H1 (cell line): ENCODE data around the gene USP54. TPM values are rescaled to one million over a fixed set of nuclear protein-coding genes. Genes with fewer than 3 reads are reported as not detected.

Experiments
- CTCF ChIA-PET: fragments of 300-600 bp; sonication (Branson Sonifier 250); formaldehyde crosslinking; loops from one replicate; lab custom pipeline; 2021; ENCODE audit not compliant: partially characterized antibody; lab: Charles Lee
- POLR2A ChIA-PET: fragments of 300-600 bp; sonication (Branson Sonifier 250); formaldehyde crosslinking; loops from one replicate; lab custom pipeline; 2021; ENCODE audit warnings: inconsistent platforms; ENCODE audit not compliant: partially characterized antibody; lab: Charles Lee
- DNase-seq, 2 experiments: peaks; one replicate each; pipeline versions ENCODE4 v3.0.0 to v3.0.0-alpha.2; 2010 to 2022; ENCODE audit warnings: low spot score in 2 of 2, low read depth in 1 of 2, mixed read lengths in 1 of 2
- FAIRE-seq: peaks from 2 replicates; lab custom pipeline; 2011; peaks lifted over from hg19 to GRCh38; lab: Jason Lieb, UNC
- H2AFZ ChIP-seq: 2 replicates; pipeline ENCODE4 v1.8.1; 2012; ENCODE audit warnings: low read length, inconsistent platforms
- H2AK5ac ChIP-seq: 2 replicates; pipeline ENCODE4 v1.6.1; 2013; ENCODE audit warnings: low read depth, low read length
- H2BK120ac ChIP-seq: replicated peaks from 2 replicates; pipeline ENCODE3; 2013; ENCODE audit warnings: low read depth, low read length, inconsistent platforms
- H2BK12ac ChIP-seq: 2 replicates; pipeline ENCODE4 v1.6.1; 2013; ENCODE audit warnings: low read depth, low read length
- H2BK15ac ChIP-seq: 2 replicates; pipeline ENCODE4 v1.6.1; 2013; ENCODE audit warnings: low read length
- H2BK20ac ChIP-seq: 2 replicates; pipeline ENCODE4 v1.6.1; 2013; ENCODE audit warnings: low read length
- H2BK5ac ChIP-seq: 2 replicates; pipeline ENCODE4 v1.6.1; 2013; ENCODE audit warnings: low read depth, low read length
- H3K14ac ChIP-seq: 2 replicates; pipeline ENCODE4 v1.6.1; 2013; ENCODE audit warnings: inconsistent platforms; ENCODE audit not compliant: insufficient read length
- H3K18ac ChIP-seq: 2 replicates; pipeline ENCODE4 v1.6.1; 2013; ENCODE audit warnings: low read length; ENCODE audit errors: extremely low read depth
- H3K23ac ChIP-seq: 2 replicates; pipeline ENCODE4 v1.6.1; 2013; ENCODE audit warnings: inconsistent platforms; ENCODE audit not compliant: insufficient read length
- H3K23me2 ChIP-seq: 2 replicates; pipeline ENCODE4 v1.6.1; 2013; ENCODE audit warnings: low read depth, low read length
- H3K27ac ChIP-seq: 2 replicates; pipeline ENCODE4 v1.6.1; 2011; ENCODE audit warnings: low read depth, low read length, inconsistent platforms
- H3K27me3 ChIP-seq, 4 experiments: replicated peaks in 1 of 4; 1 replicate in 1 of 4; 2 replicates in 3 of 4; pipeline versions ENCODE4 v1.6.1 to v1.8.1; 2011 to 2013; ENCODE audit warnings: low read length in 3 of 4, mild to moderate bottlenecking in 3 of 4, inconsistent platforms in 2 of 4, mixed read lengths in 2 of 4, moderate library complexity in 1 of 4; ENCODE audit not compliant: control insufficient read depth in 3 of 4, insufficient read depth in 3 of 4; ENCODE audit errors: extremely low read depth in 1 of 4
- H3K36me3 ChIP-seq, 4 experiments: 2 replicates each; pipeline versions ENCODE4 v1.6.1 to v1.8.1; 2011 to 2013; ENCODE audit warnings: mild to moderate bottlenecking in 4 of 4, low read length in 3 of 4, moderate library complexity in 2 of 4, control low read depth in 1 of 4, inconsistent platforms in 1 of 4; ENCODE audit not compliant: insufficient read depth in 4 of 4, control insufficient read depth in 2 of 4
- H3K4ac ChIP-seq: replicated peaks from 2 replicates; pipeline ENCODE3; 2013; ENCODE audit warnings: low read length, low read depth, mixed read lengths, inconsistent platforms; ENCODE audit not compliant: insufficient read length
- H3K4me1 ChIP-seq, 4 experiments: replicated peaks in 1 of 4; 1 replicate in 1 of 4; 2 replicates in 3 of 4; pipeline versions ENCODE4 v1.6.1 to v1.8.1; 2011 to 2013; ENCODE audit warnings: low read length in 3 of 4, inconsistent platforms in 2 of 4, mixed read lengths in 1 of 4; ENCODE audit not compliant: insufficient read depth in 4 of 4, control insufficient read depth in 3 of 4
- H3K4me2 ChIP-seq, 2 experiments: 2 replicates each; pipeline versions ENCODE4 v1.6.1 to v1.8.1; 2011 to 2013; ENCODE audit warnings: low read depth in 2 of 2, low read length in 2 of 2, control low read depth in 1 of 2, inconsistent platforms in 1 of 2, mild to moderate bottlenecking in 1 of 2; ENCODE audit not compliant: insufficient read depth in 1 of 2
- H3K4me3 ChIP-seq, 4 experiments: fragments of 200-600, 300-600 bp in 1 of 4; sonication (generic), shearing (Covaris generic), sonication (Bioruptor Twin) in 1 of 4; 2 replicates each; pipeline versions ENCODE4 v1.5.1 to v1.8.1; 2011 to 2016; ENCODE audit warnings: low read length in 4 of 4, low read depth in 3 of 4, control low read depth in 2 of 4, inconsistent platforms in 2 of 4, mild to moderate bottlenecking in 2 of 4, mixed read lengths in 1 of 4, moderate library complexity in 1 of 4; ENCODE audit not compliant: insufficient read depth in 2 of 4; ENCODE audit errors: extremely low read depth in 1 of 4
- H3K56ac ChIP-seq: replicated peaks from 2 replicates; pipeline ENCODE3; 2013; ENCODE audit warnings: low read depth, mild to moderate bottlenecking, mixed read lengths, low read length, inconsistent platforms; ENCODE audit not compliant: insufficient read length
- H3K79me1 ChIP-seq: 2 replicates; pipeline ENCODE4 v1.6.1; 2013; ENCODE audit warnings: low read depth, low read length, control low read depth
- H3K79me2 ChIP-seq, 2 experiments: 2 replicates each; pipeline versions ENCODE4 v1.6.1 to v1.8.1; 2012 to 2013; ENCODE audit warnings: low read length in 2 of 2, mild to moderate bottlenecking in 2 of 2, inconsistent platforms in 1 of 2; ENCODE audit not compliant: insufficient read depth in 2 of 2, control insufficient read depth in 1 of 2
- H3K9ac ChIP-seq, 4 experiments: replicated peaks in 1 of 4; 1 replicate in 1 of 4; 2 replicates in 3 of 4; pipeline versions ENCODE4 v1.6.1 to v1.8.1; 2011 to 2013; ENCODE audit warnings: low read depth in 3 of 4, low read length in 3 of 4, control low read depth in 2 of 4, mild to moderate bottlenecking in 2 of 4, moderate library complexity in 2 of 4, inconsistent platforms in 1 of 4; ENCODE audit errors: extremely low read depth in 1 of 4
- H3K9me3 ChIP-seq, 2 experiments: 2 replicates each; pipeline versions ENCODE4 v1.6.1 to v1.8.1; 2012 to 2013; ENCODE audit warnings: mild to moderate bottlenecking in 2 of 2, moderate library complexity in 2 of 2, control low read depth in 1 of 2, inconsistent platforms in 1 of 2, low read depth in 1 of 2, low read length in 1 of 2, mixed read lengths in 1 of 2; ENCODE audit not compliant: insufficient read depth in 2 of 2
- H4K20me1 ChIP-seq, 2 experiments: replicated peaks in 1 of 2; 2 replicates each; pipeline versions ENCODE3 to v1.8.1; 2011 to 2013; ENCODE audit warnings: inconsistent platforms in 2 of 2, low read length in 2 of 2, mild to moderate bottlenecking in 1 of 2; ENCODE audit not compliant: insufficient read depth in 2 of 2, control insufficient read depth in 1 of 2
- H4K5ac ChIP-seq: 2 replicates; pipeline ENCODE4 v1.6.1; 2013; ENCODE audit warnings: low read length, low read depth, mixed read lengths, inconsistent platforms; ENCODE audit not compliant: insufficient read length
- H4K8ac ChIP-seq: 2 replicates; pipeline ENCODE4 v1.8.0; 2013; ENCODE audit warnings: mild to moderate bottlenecking, moderate library complexity, low read length, inconsistent platforms; ENCODE audit not compliant: insufficient read depth; ENCODE audit errors: extremely low read depth
- H4K91ac ChIP-seq: replicated peaks from 2 replicates; pipeline ENCODE3; 2013; ENCODE audit warnings: low read length, mixed read lengths, inconsistent platforms; ENCODE audit not compliant: insufficient read length
- E2F6 ChIP-seq: IDR thresholded peaks from 2 replicates; pipeline ENCODE4 v1.6.1; 2012; ENCODE audit warnings: inconsistent platforms
- JUN ChIP-seq: IDR thresholded peaks from 2 replicates; pipeline ENCODE4 v1.6.1; 2011; ENCODE audit warnings: low read depth, mild to moderate bottlenecking, improper control_type of control experiment, low read length
- KDM1A ChIP-seq: fragments of 200-600, 300-600 bp; sonication (generic); IDR thresholded peaks from 2 replicates; pipeline ENCODE4 v1.7.1; 2016; ENCODE audit warnings: mild to moderate bottlenecking, low read length, borderline replicate concordance
- POLR2AphosphoS5 ChIP-seq: IDR thresholded peaks from 2 replicates; pipeline ENCODE4 v1.6.1; 2011; ENCODE audit warnings: low read depth, low read length
- RBBP5 ChIP-seq: IDR thresholded peaks from 2 replicates; pipeline ENCODE4 v1.7.1; 2012; ENCODE audit warnings: low read depth, mild to moderate bottlenecking, inconsistent platforms, low read length, moderate library complexity, borderline replicate concordance
- TBP ChIP-seq: IDR thresholded peaks from 2 replicates; pipeline ENCODE4 v1.6.1; 2011; ENCODE audit warnings: low read depth, low read length, improper control_type of control experiment
- WGBS, 2 experiments: shearing (Covaris generic) in 1 of 2; methylation state at CpG; one replicate each; pipeline versions ENCODE4 v1.1.6 to v1.1.7; 2013 to 2015; ENCODE audit warnings: low lambda C conversion rate in 2 of 2, mixed read lengths in 2 of 2, inconsistent platforms in 1 of 2, low coverage in 1 of 2, missing lambda C conversion rate in 1 of 2; ENCODE audit not compliant: insufficient replicate concordance in 2 of 2, insufficient coverage in 1 of 2, insufficient read length in 1 of 2; ENCODE audit errors: extremely low coverage in 1 of 2, missing lambda C conversion rate in 1 of 2; 5-methylcytosine and 5-hydroxymethylcytosine counted together
- long read RNA-seq, 2 experiments: library from RNA in 1 of 2; library from capped mRNA in 1 of 2; stranded (forward); transcript quantifications; one replicate each; pipeline ENCODE4 v2.0.0, GENCODE V29; 2021; ENCODE audit warnings: inconsistent platforms in 1 of 2
- polyA minus RNA-seq, 3 experiments: library from RNA; depleted of rRNA, polyadenylated mRNA; stranded (reverse); fragments of >200 nt; gene quantifications; 1 replicate in 2 of 3; 2 replicates in 1 of 3; pipeline ENCODE4 v1.2.3, GENCODE V29; 2011
- polyA plus RNA-seq, 7 experiments: library from polyadenylated mRNA; depleted of rRNA in 3 of 7; stranded (reverse) in 5 of 7; unstranded in 2 of 7; fragments of >200 nt in 5 of 7; fragments of 200-250 nt in 2 of 7; gene quantifications; 1 replicate in 5 of 7; 2 replicates in 1 of 7; 4 replicates in 1 of 7; pipeline versions ENCODE4 v1.2.1 to v1.2.3, GENCODE V29; 2011 to 2013; ENCODE audit warnings: missing spikeins in 2 of 7, mixed read lengths in 2 of 7
- total RNA-seq: library from RNA; stranded (reverse); fragmentation: NEBNext Ultra II Directional; extraction: Animal tissue kit (Norgen Biotek cat#: 25700); gene quantifications from 2 replicates; pipeline ENCODE4 v1.2.1, GENCODE V29; 2021

USP54 gene
- total RNA-seq (56.6 and 65.6 TPM in 2 replicates), polyA plus RNA-seq (2011; rRNA removed) (31.0 and 46.2 TPM in 2 replicates), polyA minus RNA-seq (2011; rRNA and poly(A)+ RNA removed) (108 and 171 TPM in 2 replicates)
- 39.5 TPM for polyA plus RNA-seq (2011; cell fraction: cytosol; rRNA removed)
- polyA plus RNA-seq (2011; cell fraction: nucleus; rRNA removed), result 43.5 TPM
- polyA plus RNA-seq (2012, experiment 1 of 2), result 34.8 to 42.8 TPM (median 37.9 TPM) in 4 replicates
- polyA plus RNA-seq (2012, experiment 2 of 2), result 2.9 TPM
- 18.5 TPM for polyA plus RNA-seq (2013, experiment 1 of 2)
- 17.3 TPM for polyA plus RNA-seq (2013, experiment 2 of 2)
- polyA minus RNA-seq (2011; cell fraction: cytosol; rRNA and poly(A)+ RNA removed), result 41.7 TPM
- 64.5 TPM for polyA minus RNA-seq (2011; cell fraction: nucleus; rRNA and poly(A)+ RNA removed)
- long read RNA-seq, experiment 1, partial matches to known transcripts, result 13 of 26 reads
- long read RNA-seq, experiment 1, other reads (novel, unspliced or antisense), result 12 of 26 reads
- long read RNA-seq, experiment 2, result 0 reads

- H3K79me1 ChIP-seq, result no peaks in the 10 kb centered on the region
- DNase-seq, result peak in 1 of 2 experiments; percentile 29
- no peak within 1 kb of the TSS for H3K4ac ChIP-seq
- no peak within 1 kb of the TSS for H3K23ac ChIP-seq
- peak within 1 kb of the TSS; percentile 49 for H2BK5ac ChIP-seq
- ChIA-PET CTCF (interaction anchor here (0.6 to 2.7 kb wide), 10 partner anchors 9 to 1015 kb away, joined by 3 to 7 read pairs (median 4); no protein-coding TSS in a partner anchor), POLR2A (interaction anchor here (0.6 to 3.2 kb wide), 15 partner anchors 9 to 481 kb away, joined by 3 to 26 read pairs (median 4); partner anchors contain the start of gene NUDT13)
- no peak within 1 kb of the TSS for H3K14ac ChIP-seq
- H2BK15ac ChIP-seq, result no peak within 1 kb of the TSS
- no peak within 1 kb of the TSS for H2AK5ac ChIP-seq
- peak within 1 kb of the TSS; percentile 54 to 62 for H3K4me2 ChIP-seq
- H2BK12ac ChIP-seq, result peak within 1 kb of the TSS; percentile 13; the same call in 1 of the 2 replicates
- no peak within 1 kb of the TSS for H2BK20ac ChIP-seq
- peaks cover 0 to 22% (median 4%) of the 10 kb centered on the region in 4 experiments; a peak in 2 of 7 replicates for H3K4me1 ChIP-seq
- peak within 1 kb of the TSS in 3 of 4 experiments; percentile 29 to 41 (median 35); a peak in 4 of 7 replicates for H3K9ac ChIP-seq
- no peaks in the 10 kb centered on the region for H4K20me1 ChIP-seq
- H3K27ac ChIP-seq, result peak within 1 kb of the TSS; percentile 82
- peak within 1 kb of the TSS; percentile 82 for H3K18ac ChIP-seq
- H2BK120ac ChIP-seq, result no peak within 1 kb of the TSS
- H3K9me3 ChIP-seq, result no peaks in the 10 kb centered on the region
- peak within 1 kb of the TSS; percentile 39 for H4K91ac ChIP-seq
- peaks cover 0 to 44% of the 10 kb centered on the region in 2 experiments; a peak in 3 of 4 replicates for H3K79me2 ChIP-seq
- no peaks in the 10 kb centered on the region for H3K27me3 ChIP-seq
- H3K56ac ChIP-seq, result no peak within 1 kb of the TSS
- no peaks in the 10 kb centered on the region for H3K23me2 ChIP-seq
- H2AFZ ChIP-seq, result no peak within 1 kb of the TSS
- FAIRE-seq, result peak; percentile 94
- no peaks in the 10 kb centered on the region for H3K36me3 ChIP-seq
- H4K8ac ChIP-seq, result no peak within 1 kb of the TSS
- H4K5ac ChIP-seq, result peak within 1 kb of the TSS; percentile 84
- H3K4me3 ChIP-seq, result peak within 1 kb of the TSS; percentile 2 to 52 (median 27); a peak in 7 of 8 replicates
- WGBS, 2 experiments, result 13% methylated on average over 6 of the region's 6 CpGs; no CpG with 5 or more reads in 1 of the 2 experiments
- TF ChIP-seq TBP (peak; percentile 66), E2F6 (no peak), RBBP5 (no peak), KDM1A (no peak), JUN (0 out of 2 replicates have a peak, but pooled peaks have one; percentile 32), POLR2AphosphoS5 (peak; percentile 76)
Observed at GRCh38 chr10:73590881-73591799, at the start of gene USP54. USP54 (minus strand) TSS chr10:73591342; CDS start chr10:73575658, 15,684 bp downstream.
